Activated CD4-positive, alpha-beta T cell treated with anti-CD3 and anti-CD28 coated beads for 36 hours (primary cell): ENCODE measurements around the gene LRRC4C. TPM values are rescaled to one million over a fixed set of nuclear protein-coding genes. Genes with fewer than 3 reads are reported as not detected.

Experiments
- ATAC-seq: fragments of 200-7000 bp; cut with Tn5 transposase; one replicate; pipeline ENCODE4 v1.10.0; 2021; ENCODE audit warnings: mild to moderate bottlenecking, moderate library complexity
- CTCF ChIA-PET: fragments of 350-600 bp; sonication (Branson Sonifier 250); formaldehyde crosslinking; loops from one replicate; lab custom pipeline; 2021; ENCODE audit warnings: antibody characterized with exemption; lab: Charles Lee
- POLR2A ChIA-PET: fragments of 350-600 bp; sonication (Branson Sonifier 250); formaldehyde crosslinking; loops from one replicate; lab custom pipeline; 2021; ENCODE audit warnings: antibody characterized with exemption, inconsistent platforms; lab: Charles Lee
- DNase-seq: peaks from one replicate; pipeline ENCODE4 v3.0.0-alpha.2; 2020
- H3K27ac Mint-ChIP-seq: one replicate; pipeline ENCODE4 v1.8.0; 2021; ENCODE audit warnings: mixed read lengths
- H3K27me3 Mint-ChIP-seq: one replicate; pipeline ENCODE4 v1.8.0; 2021; ENCODE audit warnings: mixed read lengths
- H3K36me3 Mint-ChIP-seq: one replicate; pipeline ENCODE4 v1.8.0; 2021; ENCODE audit warnings: low read depth, mixed read lengths
- H3K4me1 Mint-ChIP-seq: one replicate; pipeline ENCODE4 v1.8.0; 2021; ENCODE audit warnings: mixed read lengths
- H3K4me3 Mint-ChIP-seq: one replicate; pipeline ENCODE4 v1.8.0; 2021; ENCODE audit warnings: mild to moderate bottlenecking, moderate library complexity, mixed read lengths
- H3K9me3 Mint-ChIP-seq: one replicate; pipeline ENCODE4 v1.8.0; 2021; ENCODE audit warnings: low read depth, mixed read lengths
- intact Hi-C, 2 experiments: fragments of 100-400 bp; cut with DNase I in 1 of 2; cut with micrococcal nuclease in 1 of 2; formaldehyde crosslinking; loops; one replicate each; pipeline versions ENCODE4 v1.14.2 to v1.15.1; 2022 to 2024; cut with DNase I, micrococcal nuclease
- total RNA-seq, 2 experiments: library from RNA; stranded (reverse); gene quantifications; one replicate each; pipeline ENCODE4 v1.2.3, GENCODE V29; 2021

Gene LRRC4C
- total RNA-seq, 2 experiments from 2014 or later, result not detected

DNA sequence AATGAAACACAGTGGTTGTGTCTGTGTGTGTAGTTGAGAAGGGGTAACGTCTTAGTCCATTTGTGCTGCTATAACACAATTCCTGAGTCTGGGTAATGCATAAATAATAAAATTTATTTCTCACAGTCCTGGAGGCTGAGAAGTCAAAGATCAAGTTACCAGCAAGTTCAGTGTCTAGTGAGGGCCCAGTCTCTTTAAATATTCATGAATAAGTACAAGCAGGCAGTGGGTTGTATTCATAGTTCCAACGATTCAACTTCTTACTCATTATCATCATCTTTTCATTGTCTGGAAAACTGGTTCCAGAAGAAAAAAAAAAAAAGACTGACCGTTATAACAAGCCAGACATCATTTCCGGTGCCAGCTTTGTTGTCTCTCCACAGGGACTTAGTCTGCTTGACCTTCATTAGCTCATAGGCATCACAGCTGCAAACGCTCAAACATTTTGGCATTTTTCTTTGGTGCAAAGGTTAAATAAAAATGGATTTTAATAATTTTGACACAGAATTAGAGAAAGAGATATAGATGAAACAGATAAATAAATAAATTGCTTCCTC is 1297.5 kb downstream of the LRRC4C start:
- CTCF ChIA-PET, result no interaction called here
- no peaks in the 10 kb centered on the region for H3K4me1 Mint-ChIP-seq
- no peak for DNase-seq
- POLR2A ChIA-PET, result no interaction called here
- H3K4me3 Mint-ChIP-seq, result no peak overlapping the region
- peaks cover 17% of the 10 kb centered on the region for H3K9me3 Mint-ChIP-seq
- H3K27ac Mint-ChIP-seq, result no peak overlapping the region
- ATAC-seq, result no peak
- intact Hi-C loops, result no loop called here
- H3K36me3 Mint-ChIP-seq, result no peaks in the 10 kb centered on the region
- no peaks in the 10 kb centered on the region for H3K27me3 Mint-ChIP-seq

DNA sequence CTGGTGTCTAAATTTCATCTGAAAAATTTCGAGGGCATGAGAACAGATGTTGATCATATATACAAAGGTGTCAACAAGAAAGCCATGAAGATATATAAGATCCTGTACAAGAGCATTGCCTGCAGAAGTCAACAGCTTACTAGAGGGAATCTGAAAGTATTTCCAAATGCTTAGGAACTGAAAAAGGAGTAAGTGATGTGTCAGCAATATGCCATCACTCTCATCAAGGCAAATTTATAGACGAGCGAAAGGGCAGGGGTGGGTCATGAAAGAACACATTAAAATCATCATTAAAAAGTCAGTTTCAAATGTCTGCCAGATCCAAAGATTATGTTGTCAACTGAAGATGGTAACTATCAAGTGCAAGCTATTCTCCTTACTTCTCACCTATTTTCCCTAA is 1299.0 kb downstream of the LRRC4C start:
- Mint-ChIP-seq H3K27ac (no peak overlapping the region), H3K36me3 (no peaks in the 10 kb centered on the region), H3K27me3 (no peaks in the 10 kb centered on the region), H3K9me3 (peaks cover 26% of the 10 kb centered on the region), H3K4me1 (no peaks in the 10 kb centered on the region), H3K4me3 (no peak overlapping the region)
- intact Hi-C loops, result no loop called here
- no peak for ATAC-seq
- no peak for DNase-seq
- ChIA-PET POLR2A (no interaction called here), CTCF (no interaction called here)

DNA sequence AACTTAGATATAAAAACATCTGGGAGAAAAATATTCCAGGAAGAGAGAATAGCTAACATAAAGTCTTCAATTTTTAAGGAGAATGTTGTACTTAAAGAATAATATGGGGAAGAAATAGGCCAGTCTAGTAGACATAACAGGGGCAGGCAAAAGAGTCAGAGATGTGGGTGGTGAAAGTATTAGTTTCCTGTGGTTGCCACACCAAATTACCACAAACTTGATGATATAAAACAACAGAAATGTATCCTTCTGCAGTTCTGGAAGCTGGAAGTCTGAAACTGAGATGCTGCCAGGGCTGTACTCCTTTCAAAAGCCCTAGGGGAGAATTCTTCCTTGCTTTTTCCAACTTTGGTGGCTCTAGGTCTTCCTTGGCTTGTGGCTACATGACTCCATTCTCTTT is 1309.7 kb downstream of the LRRC4C start:
- ChIA-PET POLR2A (no interaction called here), CTCF (interaction anchor here (0.6 kb wide), 1 partner anchor 813 kb away, joined by 4 read pairs; no protein-coding TSS in a partner anchor)
- Mint-ChIP-seq H3K9me3 (peaks cover 23% of the 10 kb centered on the region), H3K4me3 (no peak overlapping the region), H3K36me3 (no peaks in the 10 kb centered on the region), H3K4me1 (no peaks in the 10 kb centered on the region), H3K27ac (no peak overlapping the region), H3K27me3 (no peaks in the 10 kb centered on the region)
- ATAC-seq (no peak), DNase-seq (no peak)
- intact Hi-C loops, result no loop called here

DNA sequence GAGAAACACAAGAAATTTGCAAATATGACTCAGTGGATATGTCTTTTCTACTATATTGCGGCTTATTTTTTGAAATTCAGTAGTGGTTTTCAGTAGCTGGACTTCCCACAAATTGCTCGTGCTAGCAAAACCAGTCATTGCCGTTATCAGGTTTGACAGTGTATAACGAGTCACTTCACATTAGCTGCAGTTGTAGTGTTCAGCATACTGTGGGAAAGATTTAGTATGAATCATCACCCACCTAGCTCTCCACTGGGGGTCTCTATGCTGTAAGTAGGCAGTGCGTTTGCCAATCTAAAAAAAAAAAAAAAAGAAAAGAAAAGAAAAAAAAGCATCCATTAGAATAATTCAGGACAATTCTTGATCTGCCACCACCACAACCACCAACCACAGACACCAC is 1318.9 kb downstream of the LRRC4C start:
- POLR2A ChIA-PET, result no interaction called here
- CTCF ChIA-PET, result interaction anchor here (0.7 kb wide), 1 partner anchor 434 kb away, joined by 4 read pairs; no protein-coding TSS in a partner anchor
- H3K27ac Mint-ChIP-seq, result no peak overlapping the region
- no peaks in the 10 kb centered on the region for H3K36me3 Mint-ChIP-seq
- DNase-seq, result no peak
- no peak overlapping the region for H3K4me3 Mint-ChIP-seq
- H3K27me3 Mint-ChIP-seq, result no peaks in the 10 kb centered on the region
- peaks cover 14% of the 10 kb centered on the region for H3K9me3 Mint-ChIP-seq
- intact Hi-C loops, result no loop called here
- H3K4me1 Mint-ChIP-seq, result no peaks in the 10 kb centered on the region
- ATAC-seq, result no peak

DNA sequence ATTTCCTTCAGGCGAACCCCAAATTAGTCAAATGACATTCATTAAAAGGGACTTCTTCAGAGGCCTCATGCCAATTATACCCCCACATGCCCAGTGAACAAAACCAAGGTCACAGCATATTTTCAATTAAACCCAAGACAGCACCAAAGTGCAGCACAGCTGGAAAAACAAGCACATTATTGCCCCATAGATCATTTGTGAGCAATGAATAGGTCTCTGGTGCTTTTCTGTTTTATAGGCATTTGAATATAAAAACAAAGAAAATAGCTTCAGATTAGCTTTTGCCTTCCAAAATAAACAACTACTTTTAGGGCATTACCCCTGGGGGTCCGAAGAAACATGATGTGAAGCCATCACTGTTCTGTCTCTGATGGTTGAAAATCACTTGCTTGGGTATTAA is 1319.9 kb downstream of the LRRC4C start:
- CTCF ChIA-PET, result no interaction called here
- intact Hi-C loops, result no loop called here

DNA sequence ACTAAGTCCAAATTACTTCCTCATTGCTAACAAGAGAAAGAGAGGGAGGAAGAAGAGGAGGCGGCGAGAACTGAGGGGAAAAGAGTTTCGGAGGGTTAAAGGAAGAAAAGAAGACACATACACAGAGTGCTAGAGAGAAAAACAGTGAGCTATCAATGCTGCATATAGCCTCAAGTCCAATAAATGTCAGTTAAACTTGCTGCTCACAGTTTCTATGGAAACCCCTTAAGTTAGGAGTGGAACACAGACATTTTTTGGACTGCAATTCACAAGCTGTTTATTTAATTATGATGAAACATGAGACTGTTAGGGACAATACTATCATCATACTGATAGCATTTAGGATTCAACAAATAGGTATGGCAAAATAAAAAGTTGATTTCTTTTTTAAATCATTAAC is 1320.4 kb downstream of the LRRC4C start:
- ChIA-PET POLR2A (no interaction called here), CTCF (no interaction called here)
- Mint-ChIP-seq H3K27ac (no peak overlapping the region), H3K9me3 (peaks cover 11% of the 10 kb centered on the region), H3K4me1 (no peaks in the 10 kb centered on the region), H3K27me3 (no peaks in the 10 kb centered on the region), H3K36me3 (no peaks in the 10 kb centered on the region), H3K4me3 (no peak overlapping the region)
- ATAC-seq (no peak), DNase-seq (no peak)
- intact Hi-C loops, result no loop called here

More for the DNA sequence above, 1319.9 kb downstream of the LRRC4C start:
- POLR2A ChIA-PET, result no interaction called here
- Mint-ChIP-seq H3K9me3 (peaks cover 14% of the 10 kb centered on the region), H3K36me3 (no peaks in the 10 kb centered on the region), H3K27ac (no peak overlapping the region), H3K4me1 (no peaks in the 10 kb centered on the region), H3K4me3 (no peak overlapping the region), H3K27me3 (no peaks in the 10 kb centered on the region)
- DNase-seq (no peak), ATAC-seq (no peak)

DNA sequence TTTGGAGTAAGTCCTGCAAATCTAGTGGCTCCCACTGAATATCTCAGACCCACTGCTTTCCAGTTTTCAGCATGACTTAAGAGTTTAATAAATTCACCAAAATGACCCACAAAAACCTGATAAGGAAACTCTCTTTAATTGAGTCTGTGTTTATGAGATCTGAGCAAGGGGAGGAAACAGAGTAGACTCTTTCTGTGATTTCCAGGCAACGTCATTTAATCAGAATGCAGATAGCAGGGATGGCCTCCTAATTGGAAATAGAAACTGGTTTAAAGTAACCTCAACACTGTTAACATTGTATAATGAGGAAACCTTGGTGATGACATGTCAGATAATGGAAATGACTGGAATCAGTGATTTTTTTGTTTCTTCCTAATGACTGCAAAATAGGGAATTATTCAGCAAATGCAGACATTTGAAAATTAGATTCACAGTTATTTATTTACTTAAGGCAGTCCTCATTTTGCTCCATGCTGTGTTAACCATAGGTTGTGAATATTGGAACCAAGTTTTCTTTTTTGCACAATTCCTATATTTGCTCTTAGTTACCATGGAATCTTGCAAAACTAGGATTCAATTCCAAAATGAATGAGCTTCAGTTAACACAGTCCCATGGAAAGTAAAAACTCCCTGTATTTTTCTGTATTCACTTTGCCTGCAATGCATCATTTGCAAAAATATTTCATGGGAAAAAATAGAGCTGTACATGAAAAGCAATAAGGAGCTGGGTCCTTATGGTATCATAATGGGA is 1324.5 kb downstream of the LRRC4C start:
- CTCF ChIA-PET, result no interaction called here
- no peak for DNase-seq
- Mint-ChIP-seq H3K27me3 (no peaks in the 10 kb centered on the region), H3K4me1 (no peaks in the 10 kb centered on the region), H3K36me3 (no peaks in the 10 kb centered on the region), H3K4me3 (no peak overlapping the region), H3K9me3 (no peaks in the 10 kb centered on the region), H3K27ac (no peak overlapping the region)
- intact Hi-C loops, result no loop called here
- POLR2A ChIA-PET, result no interaction called here
- no peak for ATAC-seq

DNA sequence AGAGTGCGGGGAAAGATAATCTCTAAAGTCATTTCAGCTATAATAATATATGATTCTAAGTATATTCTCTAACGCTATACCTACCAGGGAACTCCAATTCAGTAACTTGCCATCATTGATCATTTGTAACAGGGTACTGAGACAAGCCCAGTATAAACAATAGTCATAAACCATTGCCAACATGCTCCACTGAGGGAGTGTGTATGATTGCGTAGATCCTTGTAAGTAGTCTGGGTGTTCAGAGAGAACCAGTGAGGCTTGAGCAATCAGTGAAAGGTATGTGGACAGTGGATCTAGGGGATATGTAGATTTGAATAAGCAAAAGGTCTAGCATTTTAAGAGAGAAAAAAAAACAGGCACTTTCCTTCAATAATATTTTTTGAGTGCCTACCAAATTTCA is 1326.0 kb downstream of the LRRC4C start:
- Mint-ChIP-seq H3K4me1 (no peaks in the 10 kb centered on the region), H3K27me3 (no peaks in the 10 kb centered on the region), H3K4me3 (no peak overlapping the region), H3K27ac (no peak overlapping the region), H3K36me3 (no peaks in the 10 kb centered on the region), H3K9me3 (no peaks in the 10 kb centered on the region)
- DNase-seq, result no peak
- POLR2A ChIA-PET, result no interaction called here
- ATAC-seq, result no peak
- CTCF ChIA-PET, result no interaction called here
- intact Hi-C loops, result no loop called here

DNA sequence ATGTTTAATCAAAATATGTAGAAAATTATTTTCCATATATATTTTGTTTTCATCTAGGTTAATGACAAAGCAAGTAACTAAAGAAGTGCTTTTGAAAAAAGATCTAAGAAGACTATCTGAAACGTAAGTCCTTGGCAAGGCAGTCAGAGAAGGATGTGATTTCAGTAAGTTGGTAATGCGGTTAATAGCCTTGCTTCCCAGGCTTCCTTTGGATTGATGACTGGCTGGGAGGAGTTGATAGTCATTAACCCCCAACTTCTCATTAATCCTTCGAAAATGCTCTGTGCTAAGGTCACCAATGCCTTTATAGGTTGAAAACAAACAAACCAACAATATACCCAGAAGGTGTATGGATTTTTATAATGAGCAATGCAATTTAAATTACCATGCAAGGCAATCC is 1326.5 kb downstream of the LRRC4C start:
- Mint-ChIP-seq H3K27ac (no peak overlapping the region), H3K27me3 (no peaks in the 10 kb centered on the region), H3K36me3 (no peaks in the 10 kb centered on the region), H3K4me1 (no peaks in the 10 kb centered on the region), H3K4me3 (no peak overlapping the region), H3K9me3 (no peaks in the 10 kb centered on the region)
- POLR2A ChIA-PET, result no interaction called here
- ATAC-seq (no peak), DNase-seq (no peak)
- intact Hi-C loops, result no loop called here
- CTCF ChIA-PET, result no interaction called here

DNA sequence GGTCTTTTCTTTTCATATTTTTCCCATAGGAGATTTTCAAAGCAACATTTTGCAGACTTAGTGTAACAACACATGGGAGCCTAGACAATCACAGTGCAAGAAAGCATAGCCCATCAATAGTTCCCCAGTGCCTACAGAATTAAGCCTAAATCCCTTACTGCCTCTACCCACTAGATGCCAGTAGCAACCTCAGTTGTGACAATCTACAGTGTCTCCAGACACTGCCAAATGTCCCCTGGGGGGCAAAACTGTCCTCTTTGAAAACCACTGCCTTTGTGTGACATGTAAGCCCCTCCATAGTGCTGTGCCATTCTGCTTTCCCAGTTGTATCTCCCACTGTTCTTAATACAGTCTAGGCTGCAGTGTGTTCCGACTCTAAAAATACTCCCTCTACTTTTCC is 1329.0 kb downstream of the LRRC4C start:
- CTCF ChIA-PET, result no interaction called here
- Mint-ChIP-seq H3K4me3 (no peak overlapping the region), H3K27ac (no peak overlapping the region), H3K4me1 (no peaks in the 10 kb centered on the region), H3K27me3 (no peaks in the 10 kb centered on the region), H3K36me3 (no peaks in the 10 kb centered on the region), H3K9me3 (no peaks in the 10 kb centered on the region)
- no peak for ATAC-seq
- POLR2A ChIA-PET, result no interaction called here
- intact Hi-C loops, result no loop called here
- no peak for DNase-seq

DNA sequence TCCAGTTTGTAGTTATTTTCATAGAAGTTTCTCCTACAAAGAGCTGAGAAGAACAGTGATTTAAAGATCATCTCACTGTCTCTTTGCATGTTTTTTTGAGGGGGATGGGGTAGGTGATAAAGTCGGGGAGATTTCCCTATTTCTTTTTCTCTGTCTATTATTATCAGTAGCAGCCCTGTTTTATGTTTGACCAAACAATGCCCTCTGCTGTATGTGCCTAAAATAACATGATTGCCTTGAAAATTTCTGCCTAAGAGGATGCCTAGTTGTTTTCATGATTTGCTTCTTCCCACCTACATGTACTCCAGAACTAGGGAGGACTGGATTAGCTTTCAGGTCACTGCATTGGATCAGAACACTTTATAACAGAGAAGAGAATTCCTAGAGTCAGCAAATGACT is 1330.2 kb downstream of the LRRC4C start:
- DNase-seq, result no peak
- ATAC-seq, result no peak
- Mint-ChIP-seq H3K27me3 (no peaks in the 10 kb centered on the region), H3K9me3 (peaks cover 2% of the 10 kb centered on the region), H3K4me3 (no peak overlapping the region), H3K36me3 (no peaks in the 10 kb centered on the region), H3K27ac (no peak overlapping the region), H3K4me1 (no peaks in the 10 kb centered on the region)
- ChIA-PET POLR2A (no interaction called here), CTCF (no interaction called here)
- intact Hi-C loops, result no loop called here

DNA sequence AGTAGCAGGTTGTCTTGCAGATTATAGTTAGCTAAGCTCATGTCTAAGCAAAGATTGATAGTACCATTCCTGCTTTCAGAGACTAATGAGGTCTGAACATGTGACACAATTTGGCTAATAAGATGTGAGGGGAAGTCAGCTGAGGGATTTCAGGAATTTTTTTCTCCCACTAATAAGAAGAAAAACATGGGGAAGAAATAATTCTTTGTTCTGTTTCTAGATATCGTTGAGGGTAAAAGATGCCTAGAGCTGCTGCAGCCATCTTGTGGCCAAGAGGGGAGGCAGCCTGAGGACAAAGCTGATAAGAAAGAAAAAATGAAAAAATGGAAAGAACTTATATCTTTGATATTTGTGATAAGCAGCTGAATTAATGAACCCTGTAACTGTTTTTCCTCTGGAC is 1334.4 kb downstream of the LRRC4C start:
- H3K4me3 Mint-ChIP-seq, result no peak overlapping the region
- intact Hi-C loops, result no loop called here
- H3K27me3 Mint-ChIP-seq, result no peaks in the 10 kb centered on the region
- POLR2A ChIA-PET, result no interaction called here
- H3K9me3 Mint-ChIP-seq, result peaks cover 8% of the 10 kb centered on the region
- H3K27ac Mint-ChIP-seq, result no peak overlapping the region
- CTCF ChIA-PET, result no interaction called here
- H3K36me3 Mint-ChIP-seq, result no peaks in the 10 kb centered on the region
- ATAC-seq (no peak), DNase-seq (no peak)
- H3K4me1 Mint-ChIP-seq, result no peaks in the 10 kb centered on the region
